ENCODE measurements around the gene FNBP1L.

The FNBP1L gene

DNA sequence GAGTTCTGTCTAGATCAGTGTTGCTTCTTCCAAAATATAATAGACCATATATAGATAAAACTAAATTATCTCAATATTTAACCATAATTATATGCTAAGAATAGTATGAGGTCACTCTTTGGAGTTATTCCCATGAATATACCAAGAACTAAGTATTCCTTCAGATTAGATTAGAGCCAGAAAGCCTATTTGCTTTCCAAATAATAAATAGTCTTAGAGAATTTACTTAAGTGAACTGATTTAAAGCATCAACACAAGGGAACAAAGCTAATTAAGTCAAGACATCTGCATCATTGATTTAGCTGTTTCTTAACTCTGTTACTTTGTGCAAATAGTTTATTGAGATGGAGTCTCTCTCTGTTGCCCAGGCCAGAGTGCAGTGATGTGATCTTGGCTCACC lies 35.7 kb downstream of the FNBP1L start:
- DNase-seq (ENCODE audit: low read depth in 2 of 2, low spot score in 1 of 2), result no peak

DNA sequence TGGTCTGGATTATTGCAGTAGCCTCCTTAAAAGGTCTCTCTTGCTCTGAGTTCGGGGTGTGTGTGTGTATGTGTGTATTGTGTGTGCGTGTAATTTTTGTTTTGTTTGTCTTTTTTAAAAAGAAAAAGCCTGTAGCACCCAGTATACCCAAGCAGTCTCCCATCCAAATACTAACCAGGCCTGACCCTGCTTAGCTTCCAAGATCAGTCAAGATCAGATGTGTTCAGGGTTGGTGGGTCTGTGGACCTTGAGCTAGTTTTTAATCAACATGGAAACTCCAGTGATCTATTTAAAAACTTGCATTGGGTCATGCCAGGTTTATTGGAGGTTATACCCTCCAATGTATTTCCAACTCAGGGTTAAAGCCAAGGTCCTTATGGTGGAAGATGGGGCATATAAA lies 40.3 kb downstream of the FNBP1L start:
- DNase-seq (ENCODE audit: low read depth in 2 of 2, low spot score in 1 of 2), result no peak

DNA sequence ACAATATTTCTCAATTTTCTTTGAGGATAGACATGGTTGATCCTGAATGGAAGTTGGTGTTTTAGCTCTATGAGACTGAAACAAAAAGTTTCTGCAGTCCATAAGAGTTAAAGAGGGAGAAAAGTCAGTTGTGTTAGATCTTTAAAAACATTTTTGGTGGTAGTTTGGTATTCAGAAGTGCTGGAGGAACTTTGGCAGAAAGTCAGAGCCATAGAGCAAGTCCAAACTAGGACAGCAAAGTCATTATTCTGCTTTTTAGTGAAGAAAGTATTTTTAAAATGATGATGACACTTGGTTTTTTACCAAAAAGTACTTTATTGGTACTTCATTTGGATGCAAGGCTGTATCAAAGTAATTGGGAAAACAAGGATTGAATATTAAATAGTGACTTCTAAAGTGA lies 41.8 kb downstream of the FNBP1L start:
- DNase-seq (ENCODE audit: low read depth in 2 of 2, low spot score in 1 of 2), result no peak

DNA sequence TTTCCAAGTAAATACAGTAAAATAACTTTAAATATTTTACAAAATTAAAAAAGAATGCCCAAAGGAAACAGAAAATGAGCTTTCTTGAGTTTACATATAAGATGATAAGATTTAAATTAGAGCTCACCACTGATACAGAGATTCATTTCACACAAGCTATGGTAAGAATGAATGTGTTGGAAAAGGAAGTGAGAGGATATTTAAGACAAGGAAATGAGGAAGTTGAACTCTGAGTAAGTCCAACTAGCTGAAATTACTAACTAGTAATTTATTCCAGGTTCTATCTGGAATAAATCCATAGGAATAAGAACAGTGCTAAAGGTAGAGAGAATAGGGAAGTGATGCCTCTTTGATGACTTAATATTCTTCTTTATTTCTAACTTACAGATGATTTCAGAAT lies 42.4 kb downstream of the FNBP1L start:
- no peak for DNase-seq (ENCODE audit: low read depth in 2 of 2, low spot score in 1 of 2)

DNA sequence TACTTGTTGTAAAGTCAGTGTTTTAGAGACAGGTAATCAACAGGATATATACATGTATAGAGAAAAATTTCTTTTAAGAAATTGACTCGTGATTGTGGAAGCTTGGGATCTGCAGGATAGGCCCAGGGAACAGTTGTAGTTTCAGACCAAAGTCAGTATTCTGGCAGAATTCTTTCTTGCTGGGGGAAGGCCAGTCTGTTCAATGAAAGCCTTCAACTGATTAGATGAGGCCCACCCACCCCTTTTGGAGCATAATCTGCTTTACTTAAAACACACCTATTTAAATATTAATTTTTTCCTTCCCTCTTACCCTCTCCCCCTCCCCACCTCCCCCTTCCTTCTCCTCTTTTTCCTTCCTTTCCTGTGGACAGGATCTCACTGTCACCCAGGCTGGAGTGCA lies 48.0 kb downstream of the FNBP1L start:
- DNase-seq (ENCODE audit: low read depth in 2 of 2, low spot score in 1 of 2), result no peak

DNA sequence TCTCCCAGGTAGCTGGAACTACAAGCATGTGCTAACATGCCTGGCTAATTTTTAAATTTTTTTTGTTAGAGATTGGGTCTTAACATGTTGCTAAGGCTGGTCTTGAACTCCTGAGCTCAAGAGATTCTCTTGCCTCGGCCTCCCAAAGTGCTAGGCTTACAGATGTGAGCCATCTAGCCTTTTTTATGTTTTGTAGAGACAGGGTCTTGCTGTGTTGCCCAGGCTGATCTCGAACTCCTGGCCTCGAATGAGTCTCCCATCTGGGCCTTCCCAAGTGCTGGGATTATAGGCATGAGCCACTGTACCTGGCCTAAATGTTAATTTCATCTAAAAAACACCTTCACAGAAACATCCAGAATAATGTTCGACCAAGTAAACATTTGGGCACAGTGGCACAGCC lies 48.6 kb downstream of the FNBP1L start:
- no peak for DNase-seq (ENCODE audit: low read depth in 2 of 2, low spot score in 1 of 2)

DNA sequence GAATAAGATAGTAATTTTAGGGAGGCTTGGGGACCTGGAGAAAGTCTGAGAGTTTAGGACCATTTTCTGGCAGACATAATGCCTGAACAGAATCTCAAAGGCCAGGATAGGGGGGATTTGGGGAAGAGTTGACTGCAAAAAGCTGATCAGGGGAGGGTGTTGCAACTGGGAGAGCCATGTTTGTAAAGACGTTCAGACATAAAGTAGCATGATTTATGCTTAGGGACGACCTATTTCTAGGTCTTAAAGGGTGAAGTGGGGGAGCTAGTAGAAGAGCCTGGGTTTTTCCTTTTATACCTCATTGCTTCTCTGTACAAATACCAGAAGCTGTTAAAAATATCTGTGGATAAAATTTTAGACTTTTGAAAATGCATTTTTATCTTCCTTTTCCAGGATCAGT lies 51.2 kb downstream of the FNBP1L start:
- DNase-seq (ENCODE audit: low read depth in 2 of 2, low spot score in 1 of 2), result no peak

DNA sequence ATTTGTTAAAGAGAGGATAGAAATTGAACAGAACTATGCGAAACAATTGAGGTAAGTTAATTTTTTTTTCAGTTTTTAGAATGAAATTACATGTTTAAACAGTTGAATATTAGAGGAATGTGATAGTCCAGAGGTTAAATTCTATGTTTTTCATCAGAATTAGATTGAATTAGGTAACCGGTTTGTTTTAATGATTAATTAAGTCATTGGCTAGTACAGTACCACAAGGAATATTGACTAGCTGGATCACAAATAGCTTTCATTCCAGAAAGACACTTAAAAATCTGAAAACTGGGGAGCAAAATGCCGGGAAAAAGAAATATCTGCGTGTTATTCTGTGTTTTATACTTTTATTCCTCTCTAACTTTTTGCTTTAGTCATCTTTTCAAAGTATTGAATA lies 51.6 kb downstream of the FNBP1L start:
- DNase-seq (ENCODE audit: low read depth in 2 of 2, low spot score in 1 of 2), result no peak

DNA sequence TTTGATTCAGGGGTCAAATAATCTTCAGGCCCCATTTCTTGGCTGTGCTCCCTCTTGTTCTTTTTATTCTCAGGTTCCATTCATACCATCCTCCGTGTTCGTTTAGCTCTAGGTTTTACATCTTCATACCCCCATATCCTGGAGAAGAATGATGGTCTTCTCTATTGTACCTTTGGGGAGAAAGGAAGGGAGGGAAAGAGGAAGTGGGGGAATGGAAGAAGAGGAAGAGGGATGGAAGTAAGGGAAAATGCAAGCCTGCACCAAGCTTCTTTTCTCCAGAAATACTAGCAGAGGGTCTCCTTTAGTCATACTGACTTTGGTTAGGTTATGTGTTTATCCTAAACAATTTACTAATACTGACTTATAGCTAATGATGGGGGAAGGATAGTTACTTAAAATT lies 52.4 kb downstream of the FNBP1L start:
- no peak for DNase-seq (ENCODE audit: low read depth in 2 of 2, low spot score in 1 of 2)

DNA sequence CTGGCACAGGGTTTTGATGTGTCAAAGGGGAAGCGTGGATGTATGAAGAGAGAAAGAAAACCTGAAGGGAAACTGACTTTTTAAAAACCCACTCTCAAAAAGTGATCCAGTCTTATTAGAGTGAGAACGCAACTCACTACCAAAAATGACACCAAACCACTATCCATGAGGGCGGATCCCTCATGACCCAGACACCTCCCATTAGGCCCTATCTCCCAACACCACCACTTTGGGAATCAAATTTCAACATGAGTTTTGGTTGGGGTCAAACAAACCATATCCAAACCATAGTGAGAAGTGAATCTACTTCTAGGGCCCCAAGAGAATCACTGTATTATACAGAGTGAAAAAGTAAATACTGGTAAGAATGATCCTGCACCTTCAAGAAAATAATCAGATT lies 53.5 kb downstream of the FNBP1L start:
- DNase-seq (ENCODE audit: low read depth in 2 of 2, low spot score in 1 of 2), result no peak

DNA sequence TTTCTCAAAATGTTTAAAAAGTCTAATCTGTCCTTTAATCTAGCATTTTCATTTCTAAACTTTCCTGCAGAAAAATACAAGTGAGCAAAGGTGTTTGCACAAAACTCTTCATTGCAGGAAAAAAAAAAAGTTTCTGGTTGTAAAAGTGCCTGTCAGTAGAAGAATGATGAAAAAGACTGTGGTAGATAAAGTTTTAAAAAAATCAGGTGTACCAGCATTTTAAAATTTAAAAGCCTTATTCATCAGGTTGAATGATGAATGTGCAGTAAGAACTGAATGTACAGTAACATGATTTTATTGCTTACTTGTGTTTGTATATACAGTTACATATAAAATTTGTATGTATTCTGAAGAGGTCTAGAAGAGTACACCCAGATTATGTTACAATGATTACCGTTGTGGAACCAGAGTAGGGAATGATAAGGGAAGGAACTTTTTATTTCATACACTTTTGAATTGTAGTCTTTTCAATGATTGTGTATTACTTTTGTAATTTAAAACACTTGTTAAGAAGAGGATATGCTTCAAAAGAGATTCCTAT lies 54.0 kb downstream of the FNBP1L start:
- no peak for DNase-seq (ENCODE audit: low read depth in 2 of 2, low spot score in 1 of 2)

DNA sequence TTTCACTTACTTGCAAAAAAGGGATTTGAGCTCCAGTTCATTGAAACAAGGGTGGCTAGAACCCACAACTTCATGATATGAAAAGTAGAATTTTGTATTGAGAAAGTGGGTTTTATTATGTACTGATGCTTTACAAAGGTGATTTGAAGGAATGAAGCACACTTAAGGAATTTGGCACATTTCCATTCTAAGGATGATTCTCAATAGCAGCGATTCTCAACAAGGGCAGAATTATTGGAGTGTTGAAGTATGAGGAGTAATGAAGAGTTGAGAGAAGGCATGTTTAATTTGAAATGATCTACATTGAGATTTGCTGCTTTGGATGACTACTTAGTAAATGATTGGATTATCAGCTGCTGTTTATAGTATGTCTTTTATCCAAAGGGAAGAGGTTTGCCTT lies 54.7 kb downstream of the FNBP1L start:
- no peak for DNase-seq (ENCODE audit: low read depth in 2 of 2, low spot score in 1 of 2)

DNA sequence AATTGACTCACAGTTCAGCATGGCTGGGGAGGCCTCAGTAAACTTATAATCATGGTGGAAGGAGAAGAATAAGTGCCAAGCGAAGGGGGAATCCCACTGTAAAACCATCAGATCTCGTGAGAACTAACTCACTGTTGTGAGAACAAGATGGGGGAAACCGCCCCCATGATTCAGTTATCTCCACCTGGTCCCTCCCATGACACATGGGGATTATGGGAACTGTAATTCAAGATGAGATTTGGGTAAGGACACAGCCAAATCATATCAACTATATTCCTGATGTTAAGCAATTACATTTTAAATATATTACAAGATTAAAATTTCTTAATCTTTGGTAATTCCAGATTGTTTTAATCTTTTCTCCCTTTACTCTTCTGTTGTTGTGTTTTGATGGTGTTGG lies 55.2 kb downstream of the FNBP1L start:
- no peak for DNase-seq (ENCODE audit: low read depth in 2 of 2, low spot score in 1 of 2)

DNA sequence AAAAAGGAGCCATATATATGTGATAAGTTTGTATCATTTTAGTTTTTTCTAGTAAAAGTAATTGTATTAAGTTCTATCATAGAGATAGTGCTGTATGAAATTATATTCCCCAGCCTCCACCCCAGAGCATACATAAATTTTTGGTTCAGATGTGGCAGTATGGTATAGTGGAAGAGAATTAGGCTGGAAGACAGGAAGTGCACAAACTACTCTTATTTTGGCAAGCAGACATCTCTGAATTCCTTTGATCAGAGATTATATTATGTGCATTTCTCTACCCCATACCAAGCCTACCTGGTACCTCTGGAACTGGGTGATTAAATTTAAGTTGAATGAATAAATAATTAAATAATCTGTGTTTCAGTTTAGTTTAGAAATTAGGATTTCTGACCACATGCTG lies 55.9 kb downstream of the FNBP1L start:
- no peak for DNase-seq (ENCODE audit: low read depth in 2 of 2, low spot score in 1 of 2)

DNA sequence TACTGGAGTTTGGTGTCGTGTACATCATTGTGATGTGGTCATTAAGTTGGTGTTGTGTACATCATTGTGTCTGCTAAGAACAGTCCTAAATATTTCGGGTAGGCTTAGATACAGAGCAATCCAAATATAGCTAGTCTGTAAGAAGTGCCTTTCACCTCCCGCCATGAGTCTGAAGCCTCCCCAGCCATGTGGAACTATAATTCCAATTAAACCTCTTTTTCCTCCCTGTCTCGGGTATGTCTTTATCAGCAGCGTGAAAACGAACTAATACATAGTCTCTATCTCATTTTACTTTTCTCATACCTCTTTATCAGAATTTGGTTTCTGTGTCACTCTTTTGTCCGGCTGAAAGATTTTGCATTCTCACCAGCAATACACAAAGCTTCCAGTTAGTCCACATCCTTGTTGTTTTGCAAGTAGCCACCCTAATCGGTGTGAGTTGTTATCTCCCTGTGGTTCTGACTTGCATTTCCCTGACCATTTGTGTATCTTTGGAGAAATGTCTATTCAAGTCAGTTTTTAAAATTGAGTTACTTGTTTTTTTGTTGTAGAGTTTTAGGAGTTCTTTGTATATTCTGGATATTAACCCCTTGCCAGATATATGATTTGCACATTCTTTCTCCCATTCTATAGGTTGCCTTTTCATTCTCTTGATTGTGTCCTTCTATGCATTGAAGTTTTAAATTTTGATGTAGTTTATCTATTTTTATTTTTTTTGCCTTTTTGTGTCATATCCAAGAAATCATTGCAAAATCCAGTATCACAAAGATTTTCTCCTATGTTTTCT lies 56.5 kb downstream of the FNBP1L start:
- DNase-seq (ENCODE audit: low read depth in 2 of 2, low spot score in 1 of 2), result no peak

DNA sequence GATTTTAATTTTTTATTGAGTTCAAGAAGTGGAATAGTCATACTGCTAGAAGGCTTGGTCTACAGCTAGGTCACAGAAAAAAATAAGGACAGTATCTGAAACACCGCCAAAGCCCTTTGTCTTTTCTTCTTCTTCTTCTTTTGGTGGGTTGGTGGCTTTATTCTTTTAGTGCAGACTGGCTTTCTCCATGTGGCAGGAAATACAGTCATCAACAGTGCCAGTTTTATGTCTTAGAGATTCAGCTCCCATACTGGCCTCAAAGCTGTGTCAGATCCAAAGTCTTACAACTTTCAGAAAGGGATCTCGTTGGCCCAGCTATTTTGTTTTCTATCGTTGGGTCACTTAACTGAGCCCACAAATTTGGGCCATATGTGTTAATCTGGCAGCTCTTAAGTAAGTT lies 58.2 kb downstream of the FNBP1L start:
- DNase-seq (ENCODE audit: low read depth in 2 of 2, low spot score in 1 of 2), result no peak

DNA sequence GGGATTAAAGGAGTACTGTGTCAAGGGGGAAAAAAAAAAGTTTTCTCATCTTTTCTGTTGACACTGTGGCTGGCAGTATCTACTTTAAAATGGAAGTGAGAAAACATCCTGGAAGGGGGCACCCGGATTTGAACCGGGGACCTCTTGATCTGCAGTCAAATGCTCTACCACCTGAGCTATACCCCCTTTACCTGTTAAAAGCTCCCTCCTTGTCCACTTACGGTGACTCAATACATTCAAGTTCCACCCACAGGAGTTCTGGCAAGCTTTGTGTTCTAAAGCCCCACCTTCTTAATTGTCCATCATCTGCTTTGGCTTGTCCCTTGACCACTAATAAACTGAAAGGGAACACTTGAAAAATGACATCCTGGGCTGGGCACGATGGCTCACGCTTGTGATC lies 68.2 kb downstream of the FNBP1L start:
- DNase-seq (ENCODE audit: low read depth in 2 of 2, low spot score in 1 of 2), result no peak

DNA sequence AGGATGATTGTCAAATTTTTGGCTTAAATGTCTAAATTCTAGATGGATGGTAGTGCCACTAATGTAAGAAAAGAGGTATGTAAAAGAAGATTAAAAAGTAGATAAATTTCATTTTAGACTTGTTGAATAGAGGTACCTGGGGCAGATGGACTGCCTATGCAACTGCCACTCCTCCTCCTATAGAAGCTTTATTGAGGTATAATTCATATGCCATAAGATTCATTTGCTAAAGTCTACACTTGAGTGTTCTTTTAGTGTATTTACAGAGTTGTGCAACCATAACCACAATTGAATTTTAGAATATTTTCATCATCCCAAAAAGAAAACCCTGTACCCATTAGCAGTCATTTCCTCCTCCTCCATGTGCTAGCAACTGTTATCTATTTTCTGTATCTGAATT lies 70.6 kb downstream of the FNBP1L start:
- DNase-seq (ENCODE audit: low read depth in 2 of 2, low spot score in 1 of 2), result no peak

DNA sequence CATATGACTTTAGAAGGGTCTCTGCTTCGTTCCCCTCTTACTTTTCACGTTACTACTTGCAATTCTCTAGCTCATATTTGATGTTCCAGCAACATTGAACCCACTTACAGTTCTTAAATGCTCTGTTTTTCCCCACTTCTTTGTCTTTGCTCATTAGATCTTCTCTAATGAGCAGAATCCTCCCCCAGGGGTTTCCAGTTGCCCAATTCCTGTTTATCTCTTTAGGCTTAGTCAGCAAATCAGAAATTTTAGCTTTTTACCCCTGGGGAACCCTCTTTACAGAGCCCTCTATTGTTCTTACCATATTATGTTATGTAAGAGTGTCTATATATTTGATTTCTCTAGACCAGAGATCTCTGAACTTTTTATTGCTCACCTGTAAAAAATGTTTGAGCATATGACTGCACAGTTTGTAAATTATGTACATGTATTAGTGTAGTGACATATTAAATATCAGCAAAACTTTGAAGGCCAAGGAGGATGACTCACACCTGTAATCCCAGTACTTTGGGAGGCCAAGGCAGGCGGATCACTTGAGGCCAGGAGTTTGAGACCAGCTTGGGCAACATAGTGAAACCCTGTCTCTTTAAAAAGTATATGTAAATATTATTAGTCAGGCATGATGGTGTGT lies 71.4 kb downstream of the FNBP1L start:
- DNase-seq (ENCODE audit: low read depth in 2 of 2, low spot score in 1 of 2), result no peak

DNA sequence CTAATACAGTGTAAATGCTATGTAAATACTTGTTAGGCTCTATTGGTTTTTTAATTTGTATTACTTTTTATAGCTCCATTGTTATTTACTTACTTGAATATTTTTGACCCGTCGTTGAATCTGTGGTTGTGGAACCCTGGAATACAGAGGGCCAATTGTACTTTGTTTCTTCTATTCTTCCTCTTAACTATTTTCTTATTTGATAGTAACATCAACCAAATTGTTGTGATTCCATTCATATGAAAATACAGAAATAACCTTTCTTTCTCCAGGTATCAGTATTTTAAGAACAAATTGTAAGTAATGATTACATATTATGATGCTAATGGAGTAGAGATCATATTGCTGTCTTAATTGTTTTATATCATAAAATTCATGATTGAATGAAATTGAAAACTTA lies 73.7 kb downstream of the FNBP1L start:
- DNase-seq (ENCODE audit: low read depth in 2 of 2, low spot score in 1 of 2), result no peak

DNA sequence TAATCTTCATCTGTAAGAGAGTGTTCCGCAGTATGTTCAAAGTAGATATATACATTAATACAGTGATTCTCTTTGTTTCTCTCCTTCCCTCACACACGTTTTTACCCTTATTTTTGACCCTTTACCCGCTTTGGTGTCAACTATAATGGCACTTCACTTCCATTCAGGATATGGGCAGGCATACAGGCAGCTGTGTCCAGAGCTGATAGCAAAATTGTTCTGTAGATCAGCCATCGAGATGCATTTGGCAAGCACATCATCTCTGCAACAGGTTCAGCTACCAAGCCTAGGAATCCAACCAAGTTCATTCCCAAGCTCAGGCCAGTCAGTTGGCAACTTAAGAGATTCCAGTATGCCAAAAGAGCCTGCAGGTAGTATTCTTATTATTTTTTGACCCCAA lies 74.8 kb downstream of the FNBP1L start:
- no peak for DNase-seq (ENCODE audit: low read depth in 2 of 2, low spot score in 1 of 2)

DNA sequence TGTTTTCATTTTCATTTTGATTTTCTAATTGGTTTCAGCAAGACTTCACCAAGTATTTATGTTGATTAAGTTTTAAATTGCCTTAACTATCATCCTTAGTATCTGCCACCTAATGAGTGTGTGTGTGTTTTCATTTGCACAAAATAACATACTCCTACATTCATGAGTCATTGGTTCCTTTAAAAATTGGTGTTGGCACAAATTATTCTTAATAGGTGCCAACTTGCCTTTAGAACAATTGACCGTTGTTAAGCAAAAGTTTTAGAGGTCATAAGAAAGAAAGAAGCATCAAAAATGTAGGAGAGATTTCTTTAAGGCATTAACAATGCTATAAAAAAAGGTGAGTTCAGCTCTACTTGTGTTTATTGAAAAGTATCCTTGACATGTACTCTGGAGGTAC lies 77.5 kb downstream of the FNBP1L start:
- DNase-seq (ENCODE audit: low read depth in 2 of 2, low spot score in 1 of 2), result no peak

DNA sequence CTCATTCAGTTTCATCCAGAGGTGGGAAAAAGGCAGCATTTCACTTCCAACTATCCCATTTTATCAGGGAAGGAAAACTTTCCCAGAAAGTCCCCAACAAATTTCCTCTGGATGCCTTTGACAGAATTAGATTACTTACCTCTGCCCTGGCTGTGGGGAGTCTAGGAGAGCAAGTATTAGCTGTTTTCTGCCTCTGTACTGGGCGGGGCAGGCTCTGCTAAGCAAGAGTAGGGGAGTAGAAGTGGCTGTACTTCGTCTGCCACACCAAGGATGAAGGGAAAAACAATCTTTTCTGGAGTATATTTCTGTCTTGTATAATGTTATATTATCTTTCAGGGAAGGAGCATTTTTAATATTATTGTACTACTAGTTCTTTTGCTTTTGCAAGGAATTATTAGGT lies 78.5 kb downstream of the FNBP1L start:
- DNase-seq (ENCODE audit: low read depth in 2 of 2, low spot score in 1 of 2), result no peak

Data from stimulated activated CD8-positive, alpha-beta memory T cell treated with anti-CD3 and anti-CD28 coated beads, Interleukin-4, amount 100 ng/mL, for 4 hours (primary cell).